ENCODE data around the gene STXBP1.

Gene STXBP1

DNA sequence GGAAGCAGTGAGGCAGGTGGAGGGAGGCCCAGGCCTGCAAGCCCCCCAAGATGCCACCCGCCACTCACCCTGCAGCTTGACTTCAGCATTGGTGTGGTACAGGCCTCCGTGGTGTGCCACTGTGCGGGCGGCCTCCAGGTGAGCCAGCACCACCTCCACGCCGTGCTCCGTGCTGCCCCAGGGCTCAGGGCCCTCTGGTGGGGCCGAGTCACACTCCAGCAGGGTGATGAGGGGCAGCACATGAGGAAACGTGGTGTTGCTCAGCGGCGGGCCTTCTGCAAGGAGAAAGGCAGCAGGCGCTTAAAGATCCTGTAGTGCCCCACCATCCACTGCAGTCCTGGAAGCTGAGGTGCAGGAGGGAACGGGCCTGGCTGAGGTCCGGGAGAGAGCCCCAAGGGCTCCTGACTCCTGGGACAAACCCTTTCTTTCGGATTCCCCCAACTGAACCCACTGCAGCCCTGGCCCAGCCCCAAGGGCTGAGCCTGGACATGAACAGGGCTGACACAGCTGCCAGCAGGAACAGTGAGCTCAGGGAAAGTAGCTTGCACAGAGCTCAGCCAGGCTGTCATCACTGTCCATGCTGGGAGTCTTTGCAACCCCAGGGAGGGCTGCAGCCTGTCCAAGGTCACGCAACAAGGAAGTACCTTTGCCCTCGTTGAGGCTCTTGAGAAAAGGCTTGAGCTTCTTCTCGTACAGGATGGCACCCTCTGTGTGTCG is 127.7 kb downstream of the STXBP1 start:
- DNase-seq = no peak

DNA sequence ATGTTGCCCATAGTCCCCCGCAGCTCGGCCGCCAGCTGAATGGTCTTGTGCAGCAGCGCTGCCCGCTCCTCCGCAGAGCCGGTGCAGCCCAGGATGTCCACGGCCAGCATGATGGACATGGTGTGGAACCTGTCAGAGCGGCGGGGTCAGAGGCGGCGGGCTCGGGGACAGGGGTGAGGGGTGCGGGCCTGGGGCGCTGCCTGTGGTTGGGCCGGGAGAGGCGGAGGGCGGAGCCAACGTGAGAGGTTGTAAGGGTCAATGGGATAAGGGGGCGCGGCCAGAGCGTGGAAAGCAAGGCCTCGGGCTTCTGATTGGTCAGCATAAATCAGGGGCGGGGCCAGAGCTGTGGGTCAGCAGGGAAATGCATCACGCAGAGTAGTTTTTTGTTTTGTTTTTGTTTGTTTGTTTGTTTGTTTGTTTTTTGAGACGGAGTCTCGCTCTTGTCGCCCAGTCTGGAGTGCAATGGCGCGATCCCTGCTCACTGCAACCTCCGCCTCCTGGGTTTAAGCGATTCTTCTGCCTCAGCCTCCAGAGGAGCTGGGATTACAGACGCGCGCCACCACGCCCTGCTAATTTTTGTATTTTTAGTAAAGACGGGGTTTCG is 129.9 kb downstream of the STXBP1 start:
- DNase-seq = no peak

All from activated CD4-positive, alpha-beta T cell treated with anti-CD3 and anti-CD28 coated beads for 1 hour (primary cell).